Measurements from ENCODE around the gene PNPLA7. TPM values are rescaled to one million over a fixed set of nuclear protein-coding genes. Genes with fewer than 3 reads are reported as not detected.
"Not testable (repeated sequence)": the region's sequence is repeated elsewhere in the genome, so short reads cannot be mapped to it uniquely, and the experiment has no call there.

Gene PNPLA7
- total RNA-seq, 4 donors from 2014 or later: 11.4 to 48.6 (median 27.2) TPM

DNA sequence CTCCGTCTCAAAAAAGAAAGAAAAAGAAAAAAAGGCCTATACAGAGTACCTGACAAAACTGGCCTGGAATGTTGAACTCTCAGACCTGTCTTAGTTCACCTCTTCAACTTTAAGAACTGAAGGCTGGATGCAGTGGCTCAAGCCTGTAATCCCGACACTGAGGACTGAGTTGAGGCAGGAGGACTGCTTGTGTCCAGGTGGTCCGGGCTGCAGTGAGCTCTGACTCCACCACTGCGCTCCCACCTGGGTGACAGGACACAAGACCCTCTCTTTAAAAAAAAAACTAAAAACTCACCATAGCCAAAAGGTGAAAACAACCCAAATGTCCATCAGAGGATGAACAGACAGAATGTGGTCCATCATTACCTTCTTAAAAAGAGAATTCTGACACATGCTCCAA, 7.9 kb upstream of the PNPLA7 start:
- DNase-seq: no peak
- no peak overlapping the region for H3K4me3 ChIP-seq
- H3K4me1 ChIP-seq: peaks cover 0 to 8% (median 0%) of the 10 kb centered on the region in 4 donors
- H3K9me3 ChIP-seq: no peaks in the 10 kb centered on the region
- H3K27ac ChIP-seq: no peak overlapping the region
- TF ChIP-seq, protein P1, sequence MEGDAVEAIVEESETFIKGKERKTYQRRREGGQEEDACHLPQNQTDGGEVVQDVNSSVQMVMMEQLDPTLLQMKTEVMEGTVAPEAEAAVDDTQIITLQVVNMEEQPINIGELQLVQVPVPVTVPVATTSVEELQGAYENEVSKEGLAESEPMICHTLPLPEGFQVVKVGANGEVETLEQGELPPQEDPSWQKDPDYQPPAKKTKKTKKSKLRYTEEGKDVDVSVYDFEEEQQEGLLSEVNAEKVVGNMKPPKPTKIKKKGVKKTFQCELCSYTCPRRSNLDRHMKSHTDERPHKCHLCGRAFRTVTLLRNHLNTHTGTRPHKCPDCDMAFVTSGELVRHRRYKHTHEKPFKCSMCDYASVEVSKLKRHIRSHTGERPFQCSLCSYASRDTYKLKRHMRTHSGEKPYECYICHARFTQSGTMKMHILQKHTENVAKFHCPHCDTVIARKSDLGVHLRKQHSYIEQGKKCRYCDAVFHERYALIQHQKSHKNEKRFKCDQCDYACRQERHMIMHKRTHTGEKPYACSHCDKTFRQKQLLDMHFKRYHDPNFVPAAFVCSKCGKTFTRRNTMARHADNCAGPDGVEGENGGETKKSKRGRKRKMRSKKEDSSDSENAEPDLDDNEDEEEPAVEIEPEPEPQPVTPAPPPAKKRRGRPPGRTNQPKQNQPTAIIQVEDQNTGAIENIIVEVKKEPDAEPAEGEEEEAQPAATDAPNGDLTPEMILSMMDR (IDR thresholded peaks at IDR 0.05): no peak
- no peak for TF ChIP-seq POLR2A (IDR thresholded peaks at IDR 0.05)
- H3K27me3 ChIP-seq: no peaks in the 10 kb centered on the region
- peaks cover 0 to 53% (median 0%) of the 10 kb centered on the region in 3 donors for H3K36me3 ChIP-seq

DNA sequence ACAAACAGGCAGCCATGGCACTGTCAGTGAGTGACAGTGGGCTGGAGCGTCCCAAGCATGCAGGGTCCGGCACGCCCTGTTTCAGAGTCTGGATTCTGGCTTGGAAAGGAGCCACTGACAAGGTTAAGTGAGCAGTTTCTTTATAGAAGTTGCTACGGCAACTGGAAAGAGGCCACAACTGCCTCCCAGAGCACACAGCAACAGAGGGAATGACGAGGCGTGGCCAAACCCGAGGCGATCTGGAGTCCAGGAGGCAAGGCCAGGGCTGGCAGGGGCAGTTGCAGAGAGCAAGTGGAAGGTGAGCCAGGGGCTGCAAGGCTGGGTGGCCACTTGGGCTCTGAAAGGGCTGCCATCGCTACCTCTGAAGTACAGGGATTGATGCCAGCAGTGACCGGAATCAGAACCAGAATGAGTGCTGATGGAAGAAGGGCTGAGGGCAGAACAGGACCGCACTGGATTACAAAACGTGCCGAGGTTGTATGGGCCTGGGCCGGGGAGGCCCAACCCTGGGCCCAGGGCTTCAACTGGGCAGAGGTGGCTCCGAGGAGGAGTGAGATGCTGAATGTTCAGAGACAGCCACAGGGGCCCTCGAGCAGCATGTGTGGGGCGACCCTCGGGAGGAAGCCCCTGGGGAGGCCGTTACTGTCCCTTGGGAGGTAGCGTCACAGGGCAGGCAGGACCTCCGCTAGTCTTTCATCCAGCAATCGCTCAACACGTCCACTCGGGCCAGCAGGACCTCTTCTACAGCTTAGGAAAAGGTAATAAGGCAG, 6.1 kb upstream of the PNPLA7 start:
- H3K27ac ChIP-seq: peak overlapping the region in 1 of 4 donors; percentile 27
- no peak overlapping the region for H3K4me3 ChIP-seq
- H3K9me3 ChIP-seq: no peaks in the 10 kb centered on the region
- TF ChIP-seq, protein P1 (IDR thresholded peaks at IDR 0.05): no peak
- TF ChIP-seq POLR2A (IDR thresholded peaks at IDR 0.05): no peak
- H3K4me1 ChIP-seq: peaks cover 0 to 18% (median 3%) of the 10 kb centered on the region in 4 donors
- peaks cover 0 to 41% (median 0%) of the 10 kb centered on the region in 3 donors for H3K36me3 ChIP-seq
- no peaks in the 10 kb centered on the region for H3K27me3 ChIP-seq
- DNase-seq: peak in 1 of 3 donors; percentile 75

DNA sequence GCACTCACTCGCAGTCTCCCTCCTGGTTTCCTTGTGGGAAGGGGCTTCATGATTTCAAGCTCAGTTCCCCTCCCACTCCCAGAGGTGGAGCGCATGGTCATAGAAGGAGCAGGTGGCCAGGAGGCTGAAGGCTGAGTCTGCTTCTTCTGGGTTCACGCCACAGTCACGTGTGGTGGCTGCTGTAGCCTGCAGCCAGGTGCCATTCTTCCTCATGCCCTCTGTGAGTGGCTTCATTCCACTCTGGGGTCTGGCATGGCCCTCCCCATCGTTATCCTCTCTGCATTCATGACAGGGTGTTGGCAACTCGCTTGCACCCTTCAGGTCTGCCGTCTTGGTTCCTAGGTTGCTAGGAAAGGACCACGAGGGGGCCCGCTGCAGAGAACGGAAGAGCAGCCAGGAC, 5.0 kb upstream of the PNPLA7 start:
- H3K9me3 ChIP-seq: no peaks in the 10 kb centered on the region
- H3K27me3 ChIP-seq: no peaks in the 10 kb centered on the region
- DNase-seq: no peak
- peaks cover 0 to 41% (median 0%) of the 10 kb centered on the region in 3 donors for H3K36me3 ChIP-seq
- H3K4me1 ChIP-seq: peaks cover 0 to 18% (median 3%) of the 10 kb centered on the region in 4 donors
- no peak overlapping the region for H3K4me3 ChIP-seq
- H3K27ac ChIP-seq: no peak overlapping the region
- no peak for TF ChIP-seq POLR2A (IDR thresholded peaks at IDR 0.05)
- TF ChIP-seq, protein P1 (IDR thresholded peaks at IDR 0.05): no peak

DNA sequence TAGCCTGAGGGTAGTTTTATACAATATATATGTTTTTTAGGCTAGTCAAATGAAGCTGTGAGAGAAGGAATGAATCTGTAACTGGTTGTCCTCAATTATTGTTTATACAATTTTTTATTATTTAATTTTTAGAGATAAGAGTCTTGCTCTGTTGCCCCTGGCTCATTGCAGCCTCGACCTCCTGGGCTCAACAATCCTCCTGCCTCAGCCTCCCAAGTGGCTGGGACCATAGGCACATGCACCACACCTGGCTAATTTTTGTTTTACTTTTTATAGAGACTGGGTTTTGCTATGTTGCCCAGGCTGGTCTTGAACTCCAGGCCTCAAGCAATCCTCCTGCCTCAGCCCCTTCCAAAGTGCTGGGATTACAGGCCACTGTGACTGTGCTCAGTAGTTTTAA, 4.1 kb upstream of the PNPLA7 start:
- H3K36me3 ChIP-seq: peaks cover 0 to 41% (median 0%) of the 10 kb centered on the region in 3 donors
- H3K4me1 ChIP-seq: peaks cover 0 to 25% (median 5%) of the 10 kb centered on the region in 4 donors
- no peak for DNase-seq
- H3K4me3 ChIP-seq: no peak overlapping the region
- TF ChIP-seq POLR2A (IDR thresholded peaks at IDR 0.05): no peak
- TF ChIP-seq, protein P1 (IDR thresholded peaks at IDR 0.05): no peak
- H3K27ac ChIP-seq: no peak overlapping the region
- no peaks in the 10 kb centered on the region for H3K27me3 ChIP-seq
- no peaks in the 10 kb centered on the region for H3K9me3 ChIP-seq

DNA sequence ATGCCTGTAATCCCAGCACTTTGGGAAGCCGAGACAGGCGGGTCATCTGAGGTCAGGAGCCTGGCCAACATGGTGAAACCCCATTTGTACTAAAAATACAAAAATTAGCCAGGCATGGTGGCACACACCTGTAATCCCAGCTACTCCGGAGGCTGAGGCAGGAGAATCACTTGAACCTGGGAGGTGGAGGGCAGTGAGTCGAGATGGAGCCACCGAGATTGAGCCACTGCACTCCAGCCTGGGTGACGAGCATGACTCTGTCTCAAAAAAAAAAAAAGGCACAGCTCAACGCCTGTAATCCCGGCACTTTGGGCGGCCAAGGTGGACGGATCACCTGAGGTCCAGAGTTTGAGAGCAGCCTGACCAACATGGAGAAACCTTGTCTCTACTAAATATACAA, 3.5 kb upstream of the PNPLA7 start:
- Histone ChIP-seq H3K4me1 (peaks cover 0 to 25% (median 5%) of the 10 kb centered on the region in 4 donors), H3K36me3 (peaks cover 0 to 41% (median 0%) of the 10 kb centered on the region in 3 donors)
- not testable (repeated sequence) for DNase-seq, H3K27ac ChIP-seq, H3K27me3 ChIP-seq, H3K4me3 ChIP-seq, H3K9me3 ChIP-seq

DNA sequence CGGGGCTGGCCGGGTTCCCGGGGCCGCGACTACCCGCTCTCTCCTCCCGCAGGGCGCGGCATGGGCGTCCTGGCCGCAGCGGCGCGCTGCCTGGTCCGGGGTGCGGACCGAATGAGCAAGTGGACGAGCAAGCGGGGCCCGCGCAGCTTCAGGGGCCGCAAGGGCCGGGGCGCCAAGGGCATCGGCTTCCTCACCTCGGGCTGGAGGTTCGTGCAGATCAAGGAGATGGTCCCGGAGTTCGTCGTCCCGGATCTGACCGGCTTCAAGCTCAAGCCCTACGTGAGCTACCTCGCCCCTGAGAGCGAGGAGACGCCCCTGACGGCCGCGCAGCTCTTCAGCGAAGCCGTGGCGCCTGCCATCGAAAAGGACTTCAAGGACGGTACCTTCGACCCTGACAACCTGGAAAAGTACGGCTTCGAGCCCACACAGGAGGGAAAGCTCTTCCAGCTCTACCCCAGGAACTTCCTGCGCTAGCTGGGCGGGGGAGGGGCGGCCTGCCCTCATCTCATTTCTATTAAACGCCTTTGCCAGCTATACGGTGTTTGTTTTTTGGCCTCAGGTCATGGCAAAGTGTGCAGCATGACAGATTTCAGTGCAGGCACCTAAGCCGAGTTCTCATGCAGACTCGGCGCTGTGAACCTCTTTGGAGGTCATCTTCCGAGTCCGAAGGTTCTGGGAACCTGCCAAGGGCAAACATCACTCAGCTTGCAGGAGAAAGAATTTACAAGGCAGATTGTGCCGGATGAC, 2.0 kb upstream of the PNPLA7 start:
- no peak for TF ChIP-seq POLR2A (IDR thresholded peaks at IDR 0.05)
- TF ChIP-seq, protein P1 (IDR thresholded peaks at IDR 0.05): no peak
- H3K4me1 ChIP-seq: peaks cover 0 to 25% (median 5%) of the 10 kb centered on the region in 4 donors
- H3K9me3 ChIP-seq: no peaks in the 10 kb centered on the region
- peaks cover 0 to 30% (median 0%) of the 10 kb centered on the region in 3 donors for H3K36me3 ChIP-seq
- peak overlapping the region; percentile 78 to 98 (median 88) for H3K4me3 ChIP-seq
- H3K27me3 ChIP-seq: no peaks in the 10 kb centered on the region
- H3K27ac ChIP-seq: peak overlapping the region; percentile 91 to 98 (median 94)
- DNase-seq: peak; percentile 27 to 64 (median 64)
